Heart left ventricle (tissue), 13 donors: Measurements from ENCODE around the gene CIP2A.

ENCODE experiments used
- CTCF ChIP-seq, 12 donors: fragments of 200-600 bp; sonication (generic) in 4 of 12; IDR thresholded peaks; one replicate each; pipeline versions ENCODE4 v1.5.0 to v1.8.0; 2018 to 2022; ENCODE audit warnings: antibody characterized with exemption in 12 of 12, mild to moderate bottlenecking in 5 of 12
- POLR2A ChIP-seq, 2 donors: fragments of 450-650 bp; IDR thresholded peaks; one replicate each; pipeline ENCODE4 v1.6.1; 2017; ENCODE audit warnings: antibody characterized with exemption in 2 of 2, mild to moderate bottlenecking in 2 of 2, moderate library complexity in 2 of 2
- donor health status: ischemic (EF 13 %, LVEDD 7.1; RV severe dilation, severe dysfunction).
- donor health status: DM: no; HTN: yes; CAD: no.
- donor health status: DM: no; HTN: no; CAD: no.
- donor health status: ischemic (EF 25% LVEDD 6.9; RV normal size, moderate dysfunction).
- donor health status: ischemic (EF 25% LVEDD 5.7; RV mildly dilated, moderate dysfunction).
- donor health status: ischemic (EF 35%, LVEDD 5.7; RV mildly dilated, moderate dysfunction).
- donor health status: nonischemic (EF 11% LVEDD 7.7; RV severe dilation, severe dysfunction).
- donor health status: DM: yes; HTN: yes; CAD: no.
- donor health status: PGD.
- donor health status: ischemic (EF 29% LVEDD 5.4; RV normal size, mild dysfunction).
- donor health status: nonischemic (EF 23%, LVEDD 6.1; RV moderate dilation, normal function).

- no peak for TF ChIP-seq CTCF (IDR thresholded peaks at IDR 0.05)
- TF ChIP-seq POLR2A (IDR thresholded peaks at IDR 0.05): no peak
Observed at GRCh38 chr3:108564564-108564963, 24.7 kb downstream of the CIP2A start.
